SH-SY5Y (cell line): Measurements from ENCODE around the gene IL22RA1.

Source experiments
- GATA2 ChIP-seq: IDR thresholded peaks from 2 replicates; pipeline ENCODE4 v1.6.1; 2011; ENCODE audit warnings: mild to moderate bottlenecking, low read depth, low read length
- GATA3 ChIP-seq: IDR thresholded peaks from 2 replicates; pipeline ENCODE4 v1.6.1; 2011; ENCODE audit warnings: low read depth, mild to moderate bottlenecking, low read length, moderate library complexity

DNA sequence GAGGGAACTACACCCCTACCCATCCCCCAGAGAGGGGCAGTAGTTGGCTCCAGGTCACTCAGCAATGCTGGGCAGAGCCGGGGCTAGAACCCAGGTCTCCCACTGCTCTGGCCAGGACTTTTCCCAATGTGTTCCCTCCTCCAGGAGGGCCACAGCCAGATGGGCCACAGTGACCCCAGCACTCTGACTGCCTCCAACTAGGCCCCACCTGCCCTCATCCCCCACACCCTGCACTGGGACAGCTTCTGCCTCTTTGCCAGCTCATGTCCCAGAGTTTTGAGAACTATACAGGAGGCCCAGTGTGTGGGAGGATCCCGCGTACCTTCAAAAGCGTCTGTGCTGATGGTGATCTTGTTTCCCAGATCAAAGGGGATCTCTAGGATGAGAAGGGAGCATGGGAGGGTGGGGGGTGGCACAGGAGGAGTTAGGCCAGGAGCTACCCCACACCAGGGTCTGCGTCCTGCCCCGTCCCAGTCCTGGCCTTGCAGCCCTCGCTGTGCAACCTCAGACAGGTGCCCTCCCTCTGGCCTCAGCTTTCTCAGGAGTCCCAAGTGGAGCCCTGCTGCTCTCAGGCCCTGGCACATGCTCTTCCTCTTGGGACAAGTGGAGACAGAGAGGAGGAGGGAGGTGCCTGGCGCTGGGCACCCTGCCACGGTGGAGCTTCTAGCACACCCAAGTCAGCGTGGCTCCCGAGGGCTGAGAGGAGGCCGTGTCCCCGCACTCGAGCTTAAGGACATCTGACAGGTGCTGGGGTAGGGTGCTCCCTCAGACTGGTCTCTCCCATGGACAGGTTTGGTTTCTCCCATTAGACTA is 53.0 kb downstream of the IL22RA1 start:
- TF ChIP-seq GATA3 (no peak), GATA2 (no peak)
